Kidney epithelial cell (primary cell): ENCODE results near the gene OPRD1. TPM values are rescaled to one million over a fixed set of nuclear protein-coding genes. Genes with fewer than 3 reads are reported as not detected.

ENCODE experiments used
- DNase-seq: peaks from one replicate; pipeline ENCODE4 v3.0.0-alpha.2; 2010; ENCODE audit warnings: low read depth
- H3K27me3 ChIP-seq: 2 replicates; pipeline ENCODE4 v1.6.0; 2011; ENCODE audit warnings: low read length; ENCODE audit not compliant: control insufficient read depth, insufficient read depth
- H3K36me3 ChIP-seq: 2 replicates; pipeline ENCODE4 v1.5.1; 2011; ENCODE audit warnings: low read length; ENCODE audit not compliant: control insufficient read depth, insufficient read depth
- H3K4me3 ChIP-seq: 2 replicates; pipeline ENCODE4 v1.5.1; 2011; ENCODE audit warnings: low read depth, mild to moderate bottlenecking, control low read depth, low read length
- total RNA-seq: library from RNA; depleted of rRNA; stranded (reverse); fragments of >200 nt; gene quantifications from 2 replicates; pipeline ENCODE4 v1.2.3, GENCODE V29; 2015
- TF ChIP-seq, protein P1 (sequence below): IDR thresholded peaks from 2 replicates; pipeline ENCODE4 v1.5.1; 2011; ENCODE audit warnings: mild to moderate bottlenecking, moderate library complexity, low read length, control low read depth, inconsistent platforms; ENCODE audit not compliant: insufficient read depth, poor library complexity, severe bottlenecking

OPRD1 gene
- total RNA-seq, 1 donor from 2014 or later: 0.21 TPM

DNA sequence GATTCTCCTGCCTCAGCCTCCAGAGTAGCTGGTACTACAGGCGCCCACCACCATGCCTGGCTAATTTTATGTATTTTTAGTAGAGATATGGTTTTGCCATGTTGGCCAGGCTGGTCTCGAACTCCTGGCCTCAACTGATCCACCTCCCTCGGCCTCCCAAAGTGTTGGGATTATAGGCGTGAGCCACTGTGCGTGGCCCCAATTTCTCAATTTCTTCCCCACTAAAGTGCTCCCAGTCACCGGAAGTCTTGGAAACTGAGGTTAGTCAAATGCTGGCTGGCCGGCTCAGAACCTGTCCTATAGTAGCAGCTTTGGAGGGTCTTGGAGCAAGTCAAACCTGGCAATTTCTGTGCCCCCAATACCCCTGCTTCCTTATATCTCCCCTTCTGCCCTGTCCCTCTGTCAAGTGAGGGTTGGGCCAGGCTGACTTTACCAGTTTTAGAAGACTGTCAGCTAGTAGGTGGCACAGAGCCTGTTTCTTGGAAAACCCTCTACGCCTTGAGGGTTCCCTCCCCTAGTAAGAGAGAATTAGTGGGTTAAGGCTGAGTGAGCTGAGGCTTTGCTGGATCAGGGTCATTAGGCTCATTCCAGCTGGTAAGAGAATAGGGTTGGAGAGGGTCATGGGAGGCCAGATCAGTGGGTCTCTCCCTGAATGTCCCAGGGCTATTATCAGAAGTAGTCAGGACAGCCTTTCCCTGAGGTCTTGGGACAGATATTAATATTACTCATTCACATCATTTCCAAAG is 94.1 kb downstream of the OPRD1 start:
- TF ChIP-seq, protein P1, sequence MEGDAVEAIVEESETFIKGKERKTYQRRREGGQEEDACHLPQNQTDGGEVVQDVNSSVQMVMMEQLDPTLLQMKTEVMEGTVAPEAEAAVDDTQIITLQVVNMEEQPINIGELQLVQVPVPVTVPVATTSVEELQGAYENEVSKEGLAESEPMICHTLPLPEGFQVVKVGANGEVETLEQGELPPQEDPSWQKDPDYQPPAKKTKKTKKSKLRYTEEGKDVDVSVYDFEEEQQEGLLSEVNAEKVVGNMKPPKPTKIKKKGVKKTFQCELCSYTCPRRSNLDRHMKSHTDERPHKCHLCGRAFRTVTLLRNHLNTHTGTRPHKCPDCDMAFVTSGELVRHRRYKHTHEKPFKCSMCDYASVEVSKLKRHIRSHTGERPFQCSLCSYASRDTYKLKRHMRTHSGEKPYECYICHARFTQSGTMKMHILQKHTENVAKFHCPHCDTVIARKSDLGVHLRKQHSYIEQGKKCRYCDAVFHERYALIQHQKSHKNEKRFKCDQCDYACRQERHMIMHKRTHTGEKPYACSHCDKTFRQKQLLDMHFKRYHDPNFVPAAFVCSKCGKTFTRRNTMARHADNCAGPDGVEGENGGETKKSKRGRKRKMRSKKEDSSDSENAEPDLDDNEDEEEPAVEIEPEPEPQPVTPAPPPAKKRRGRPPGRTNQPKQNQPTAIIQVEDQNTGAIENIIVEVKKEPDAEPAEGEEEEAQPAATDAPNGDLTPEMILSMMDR: no peak
- Histone ChIP-seq H3K36me3 (no peaks in the 10 kb centered on the region), H3K27me3 (no peaks in the 10 kb centered on the region), H3K4me3 (no peak overlapping the region)
- DNase-seq: no peak

DNA sequence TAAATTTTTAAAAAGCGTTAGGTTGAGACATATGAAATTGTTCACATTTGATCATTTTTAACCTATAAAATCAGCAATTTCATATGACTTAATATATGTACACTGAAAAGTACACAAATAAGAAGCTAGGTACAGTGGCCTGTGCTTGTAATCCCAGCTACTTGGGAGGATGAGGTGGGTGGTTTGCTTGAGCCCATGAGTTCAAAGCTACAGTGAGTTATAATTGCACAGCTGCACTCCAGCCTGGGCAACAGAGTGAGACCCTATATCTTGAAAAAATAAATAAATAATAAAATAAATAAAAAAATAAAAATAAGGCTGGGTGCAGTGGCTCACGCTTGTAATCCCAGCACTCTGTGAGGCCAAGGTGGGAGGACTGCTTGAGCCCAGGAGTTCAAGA is 97.2 kb downstream of the OPRD1 start:
- Histone ChIP-seq H3K27me3 (no peaks in the 10 kb centered on the region), H3K4me3 (no peak overlapping the region), H3K36me3 (no peaks in the 10 kb centered on the region)
- TF ChIP-seq, protein P1: no peak
- DNase-seq: no peak

DNA sequence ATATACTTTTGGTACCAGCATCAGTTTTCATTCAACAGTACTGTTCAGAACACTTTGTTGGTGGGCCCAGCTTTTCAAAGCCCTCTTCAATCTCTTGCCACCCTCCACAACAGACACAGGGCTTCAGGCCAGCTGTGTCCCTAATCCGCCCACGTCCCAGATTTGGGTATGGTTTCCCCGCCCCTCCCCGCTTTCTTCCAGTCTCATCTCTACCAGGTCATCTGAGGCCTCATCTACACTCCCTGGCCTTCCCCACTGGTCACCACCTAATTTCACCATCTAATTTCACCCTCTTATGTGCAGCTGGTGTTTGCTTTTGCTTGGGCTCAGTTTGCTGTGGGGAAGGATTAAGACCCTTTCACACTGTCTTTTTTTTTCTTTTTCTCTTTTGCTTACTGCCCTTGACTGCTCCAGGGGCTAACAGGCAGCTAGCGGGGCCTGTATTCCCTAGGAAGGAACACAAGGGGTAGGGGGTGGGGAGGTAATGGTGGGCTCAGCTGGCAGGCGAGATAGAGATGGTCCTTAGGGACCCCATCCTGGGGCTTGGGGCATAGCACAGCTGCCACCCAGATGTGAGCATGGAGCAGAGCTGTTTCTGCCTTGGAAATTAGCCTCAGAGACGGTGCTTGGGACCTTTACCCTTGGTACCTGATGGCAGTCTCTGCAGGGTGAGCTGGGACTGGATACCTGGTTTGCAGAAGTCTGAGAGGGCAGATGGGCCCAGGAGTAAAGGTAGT is 98.6 kb downstream of the OPRD1 start:
- TF ChIP-seq, protein P1: no peak
- no peak overlapping the region for H3K4me3 ChIP-seq
- no peaks in the 10 kb centered on the region for H3K27me3 ChIP-seq
- DNase-seq: no peak
- H3K36me3 ChIP-seq: no peaks in the 10 kb centered on the region

DNA sequence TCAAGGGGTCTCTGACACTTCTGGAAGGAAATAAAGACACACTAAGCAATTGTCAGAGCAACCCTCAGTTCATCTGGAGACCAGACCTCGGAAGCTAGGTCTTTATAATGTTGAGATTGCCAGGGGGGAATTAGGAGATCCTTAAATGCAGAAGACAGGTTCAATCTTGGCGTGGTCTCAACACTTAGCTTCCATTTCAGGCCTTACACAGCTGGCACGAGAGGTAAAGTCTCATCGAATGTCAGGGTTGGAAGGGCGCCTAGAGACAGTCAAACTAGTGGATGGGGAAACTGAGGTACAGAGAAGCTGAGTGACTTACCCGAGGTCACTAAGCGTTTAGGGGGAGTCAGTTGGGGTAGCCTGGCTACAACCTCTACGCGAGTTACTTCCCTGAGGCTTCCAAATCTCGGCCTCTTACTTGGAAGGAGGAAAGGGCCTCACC is 101.8 kb downstream of the OPRD1 start:
- no peaks in the 10 kb centered on the region for H3K36me3 ChIP-seq
- TF ChIP-seq, protein P1: no peak
- no peak for DNase-seq
- no peaks in the 10 kb centered on the region for H3K27me3 ChIP-seq
- peak overlapping the region; percentile 1 for H3K4me3 ChIP-seq

DNA sequence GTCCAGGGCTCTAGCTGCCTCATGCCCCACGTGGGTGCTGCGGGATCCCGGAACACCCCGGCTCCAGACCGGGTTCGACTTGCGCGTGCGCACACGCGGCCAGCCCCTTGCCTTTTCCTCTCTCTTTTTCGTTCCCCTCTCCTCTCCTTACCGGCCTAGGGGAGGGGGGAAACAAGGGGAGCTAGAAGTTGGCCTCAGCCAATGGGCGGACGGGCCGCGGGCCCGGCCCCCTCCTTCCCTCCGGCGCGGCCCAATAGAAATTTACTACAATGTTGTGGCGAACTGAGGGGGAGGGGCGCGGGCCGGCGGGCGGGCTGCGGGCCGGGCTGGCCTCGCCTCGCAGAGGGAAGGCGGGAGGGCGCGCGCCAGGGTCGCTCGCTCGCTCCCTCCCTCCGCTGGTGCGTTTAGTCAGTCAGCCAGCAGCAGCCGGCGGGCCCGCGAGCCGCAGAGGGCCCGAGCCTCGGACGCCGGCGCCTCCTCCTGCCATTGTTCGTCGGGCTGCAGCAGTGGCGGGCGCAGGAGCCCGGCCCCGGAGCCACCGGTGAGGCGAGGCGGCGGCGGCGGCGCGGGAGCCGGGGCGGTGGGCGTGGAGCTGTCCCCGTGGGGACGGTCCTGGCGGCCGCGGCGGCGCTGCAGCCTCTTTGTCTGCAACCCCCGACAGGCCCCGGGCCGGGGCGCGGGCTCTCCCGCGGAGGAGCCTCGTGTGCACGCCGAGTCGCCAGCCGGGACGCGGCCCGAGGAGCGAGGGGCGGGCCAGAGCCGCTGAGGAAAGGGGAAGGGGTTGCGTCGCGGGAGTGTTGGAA is 102.5 kb downstream of the OPRD1 start, which contains the start of gene EPB41:
TSS of gene EPB41 (plus strand) at position 342 of the 803 bp plus-strand sequence. CDS start 72,869 bp downstream, outside the sequence.
- DNase-seq: peak; percentile 48
- TF ChIP-seq, protein P1: no peak

More for the DNA sequence above, 102.5 kb downstream of the OPRD1 start, which contains the start of gene EPB41:
- Histone ChIP-seq H3K36me3 (no peaks in the 10 kb centered on the region), H3K4me3 (peak within 1 kb of the TSS; percentile 49), H3K27me3 (no peaks in the 10 kb centered on the region)
